Kidney epithelial cell (primary cell): ENCODE results near the gene EHBP1. TPM values are rescaled to one million over a fixed set of nuclear protein-coding genes. Genes with fewer than 3 reads are reported as not detected.

ENCODE experiments used
- DNase-seq: peaks from one replicate; pipeline ENCODE4 v3.0.0-alpha.2; 2010; ENCODE audit warnings: low read depth
- H3K27me3 ChIP-seq: 2 replicates; pipeline ENCODE4 v1.6.0; 2011; ENCODE audit warnings: low read length; ENCODE audit not compliant: control insufficient read depth, insufficient read depth
- H3K36me3 ChIP-seq: 2 replicates; pipeline ENCODE4 v1.5.1; 2011; ENCODE audit warnings: low read length; ENCODE audit not compliant: control insufficient read depth, insufficient read depth
- H3K4me3 ChIP-seq: 2 replicates; pipeline ENCODE4 v1.5.1; 2011; ENCODE audit warnings: low read depth, mild to moderate bottlenecking, control low read depth, low read length
- CTCF ChIP-seq: IDR thresholded peaks from 2 replicates; pipeline ENCODE4 v1.5.1; 2011; ENCODE audit warnings: mild to moderate bottlenecking, moderate library complexity, low read length, control low read depth, inconsistent platforms; ENCODE audit not compliant: insufficient read depth, poor library complexity, severe bottlenecking
- total RNA-seq: library from RNA; depleted of rRNA; stranded (reverse); fragments of >200 nt; gene quantifications from 2 replicates; pipeline ENCODE4 v1.2.3, GENCODE V29; 2015

EHBP1 gene
- total RNA-seq, 1 donor from 2014 or later: 22.9 TPM

- Histone ChIP-seq H3K36me3 (no peaks in the 10 kb centered on the region), H3K4me3 (no peak overlapping the region), H3K27me3 (no peaks in the 10 kb centered on the region)
- DNase-seq: no peak
- no peak for TF ChIP-seq CTCF
Observed at GRCh38 chr2:62831729-62832128, 126.2 kb downstream of the EHBP1 start.

GRCh38 chr2:62844311-62845090 is 139.0 kb downstream of the EHBP1 start:
- no peak for TF ChIP-seq CTCF
- H3K4me3 ChIP-seq: no peak overlapping the region
- H3K27me3 ChIP-seq: no peaks in the 10 kb centered on the region
- no peaks in the 10 kb centered on the region for H3K36me3 ChIP-seq
- DNase-seq: no peak

GRCh38 chr2:62845256-62845655 is 139.7 kb downstream of the EHBP1 start:
- H3K36me3 ChIP-seq: no peaks in the 10 kb centered on the region
- H3K27me3 ChIP-seq: no peaks in the 10 kb centered on the region
- DNase-seq: no peak
- no peak for TF ChIP-seq CTCF
- no peak overlapping the region for H3K4me3 ChIP-seq

- no peak for DNase-seq
- no peak for TF ChIP-seq CTCF
- Histone ChIP-seq H3K27me3 (no peaks in the 10 kb centered on the region), H3K36me3 (peaks cover 1% of the 10 kb centered on the region), H3K4me3 (no peak overlapping the region)
Observed at GRCh38 chr2:62852254-62852653, 146.7 kb downstream of the EHBP1 start.

GRCh38 chr2:62854600-62855514 is 149.3 kb downstream of the EHBP1 start:
- Histone ChIP-seq H3K4me3 (no peak overlapping the region), H3K27me3 (no peaks in the 10 kb centered on the region), H3K36me3 (peaks cover 1% of the 10 kb centered on the region)
- no peak for DNase-seq
- no peak for TF ChIP-seq CTCF
